ENCODE results near the gene DELE1.
A peak's percentile ranks its signal among the peaks of the same experiment; 100 is the strongest.

Gene DELE1

DNA sequence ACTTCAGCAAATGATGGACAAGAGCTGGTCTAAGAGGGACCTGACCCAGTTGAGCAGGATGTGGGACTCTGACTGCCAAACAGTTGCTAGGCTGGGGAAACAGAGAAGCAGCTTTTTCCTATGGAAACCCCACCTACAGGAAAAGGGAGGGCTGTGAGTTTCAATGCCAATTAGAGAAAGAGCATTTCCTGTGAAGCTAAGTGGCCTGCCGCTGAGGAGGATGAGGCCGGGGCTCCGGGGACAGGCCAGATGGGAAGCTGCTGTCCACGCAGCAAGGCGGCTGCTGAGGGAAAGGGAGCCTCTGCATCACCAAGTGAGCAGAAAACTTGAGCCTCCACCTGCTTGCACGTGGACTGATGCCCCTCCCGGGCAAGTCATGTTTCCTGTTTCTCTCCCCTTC is 34.4 kb downstream of the DELE1 start, which contains the start of gene PCDH12:
Gene PCDH12, minus strand, starts transcription at position 90 of the 400 bp plus-strand sequence. CDS start 351 bp downstream, outside the sequence.
- H3K4me3 ChIP-seq (ENCODE audit: low read depth, low read length): no peak within 1 kb of the TSS
- TF ChIP-seq, protein P1, sequence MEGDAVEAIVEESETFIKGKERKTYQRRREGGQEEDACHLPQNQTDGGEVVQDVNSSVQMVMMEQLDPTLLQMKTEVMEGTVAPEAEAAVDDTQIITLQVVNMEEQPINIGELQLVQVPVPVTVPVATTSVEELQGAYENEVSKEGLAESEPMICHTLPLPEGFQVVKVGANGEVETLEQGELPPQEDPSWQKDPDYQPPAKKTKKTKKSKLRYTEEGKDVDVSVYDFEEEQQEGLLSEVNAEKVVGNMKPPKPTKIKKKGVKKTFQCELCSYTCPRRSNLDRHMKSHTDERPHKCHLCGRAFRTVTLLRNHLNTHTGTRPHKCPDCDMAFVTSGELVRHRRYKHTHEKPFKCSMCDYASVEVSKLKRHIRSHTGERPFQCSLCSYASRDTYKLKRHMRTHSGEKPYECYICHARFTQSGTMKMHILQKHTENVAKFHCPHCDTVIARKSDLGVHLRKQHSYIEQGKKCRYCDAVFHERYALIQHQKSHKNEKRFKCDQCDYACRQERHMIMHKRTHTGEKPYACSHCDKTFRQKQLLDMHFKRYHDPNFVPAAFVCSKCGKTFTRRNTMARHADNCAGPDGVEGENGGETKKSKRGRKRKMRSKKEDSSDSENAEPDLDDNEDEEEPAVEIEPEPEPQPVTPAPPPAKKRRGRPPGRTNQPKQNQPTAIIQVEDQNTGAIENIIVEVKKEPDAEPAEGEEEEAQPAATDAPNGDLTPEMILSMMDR (IDR thresholded peaks at IDR 0.05; ENCODE audit: low read depth, low read length): no peak
- TF ChIP-seq MYC (IDR thresholded peaks at IDR 0.05; ENCODE audit: low read depth, low read length) (no peak), POLR2A (IDR thresholded peaks at IDR 0.05; ENCODE audit: extremely low read depth, insufficient read length) (no peak)
- TF ChIP-seq, protein P2, sequence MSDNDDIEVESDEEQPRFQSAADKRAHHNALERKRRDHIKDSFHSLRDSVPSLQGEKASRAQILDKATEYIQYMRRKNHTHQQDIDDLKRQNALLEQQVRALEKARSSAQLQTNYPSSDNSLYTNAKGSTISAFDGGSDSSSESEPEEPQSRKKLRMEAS (IDR thresholded peaks at IDR 0.05; ENCODE audit: low read depth, low read length): no peak
- DNase-seq (ENCODE audit: low read depth): peak; percentile 39

DNA sequence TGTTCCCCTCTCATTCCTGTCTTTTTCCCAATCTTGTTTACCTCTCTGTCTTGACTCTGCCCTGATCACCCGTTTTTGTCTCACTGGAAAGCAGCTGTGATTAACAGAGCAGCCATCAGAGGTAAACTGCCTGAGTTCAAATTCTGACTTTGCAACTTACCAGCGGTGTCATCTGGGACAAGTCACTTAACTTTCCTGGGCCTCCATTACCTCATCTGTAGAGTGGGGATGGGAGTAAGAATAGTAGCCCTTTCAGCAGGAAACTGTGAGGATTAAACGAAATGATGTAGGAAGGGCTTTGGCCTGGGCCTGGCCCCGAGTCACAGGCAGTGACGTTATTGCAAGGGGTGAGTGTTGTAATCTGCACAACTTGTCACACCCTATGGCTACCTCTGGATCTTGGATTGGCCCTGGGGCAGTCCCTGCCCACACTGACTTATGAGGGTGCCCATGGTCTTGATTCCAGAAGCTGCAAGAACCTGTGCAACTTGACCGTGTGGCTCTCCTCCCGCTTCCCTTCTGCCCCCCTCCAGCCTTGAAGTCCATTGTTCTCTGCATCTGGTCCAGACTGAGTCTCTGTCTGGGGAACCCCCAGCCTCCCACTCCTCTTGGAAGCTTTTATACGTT is 35.0 kb downstream of the DELE1 start:
- peak; percentile 45 for DNase-seq (ENCODE audit: low read depth)
- H3K4me3 ChIP-seq (ENCODE audit: low read depth, low read length): no peak overlapping the region
- TF ChIP-seq POLR2A (IDR thresholded peaks at IDR 0.05; ENCODE audit: extremely low read depth, insufficient read length): no peak

DNA sequence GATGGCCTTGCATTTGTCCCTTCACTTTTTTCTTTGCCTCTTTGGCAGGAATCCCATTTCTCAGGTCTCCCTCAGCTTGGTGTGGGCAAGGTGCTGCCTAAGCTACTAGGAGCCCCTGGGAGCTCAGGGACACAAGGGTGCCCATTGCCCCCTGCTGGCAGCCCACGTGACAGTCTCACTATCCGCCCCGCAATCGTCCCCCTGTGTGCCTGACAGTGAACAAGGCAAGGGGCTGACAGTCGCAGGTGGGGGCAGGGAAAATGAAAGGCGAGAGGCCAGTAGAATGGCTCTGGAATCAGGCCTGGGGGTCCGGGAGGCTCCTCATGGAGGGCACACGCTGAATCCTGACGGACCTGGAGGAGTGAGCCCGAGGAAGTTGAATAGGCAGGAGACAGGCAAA is 36.3 kb downstream of the DELE1 start:
- no peak overlapping the region for H3K4me3 ChIP-seq (ENCODE audit: low read depth, low read length)
- DNase-seq (ENCODE audit: low read depth): peak; percentile 48
- TF ChIP-seq, protein P2 (IDR thresholded peaks at IDR 0.05; ENCODE audit: low read depth, low read length): no peak
- TF ChIP-seq MYC (IDR thresholded peaks at IDR 0.05; ENCODE audit: low read depth, low read length) (no peak), POLR2A (IDR thresholded peaks at IDR 0.05; ENCODE audit: extremely low read depth, insufficient read length) (no peak)
- TF ChIP-seq, protein P1 (IDR thresholded peaks at IDR 0.05; ENCODE audit: low read depth, low read length): peak; percentile 27

DNA sequence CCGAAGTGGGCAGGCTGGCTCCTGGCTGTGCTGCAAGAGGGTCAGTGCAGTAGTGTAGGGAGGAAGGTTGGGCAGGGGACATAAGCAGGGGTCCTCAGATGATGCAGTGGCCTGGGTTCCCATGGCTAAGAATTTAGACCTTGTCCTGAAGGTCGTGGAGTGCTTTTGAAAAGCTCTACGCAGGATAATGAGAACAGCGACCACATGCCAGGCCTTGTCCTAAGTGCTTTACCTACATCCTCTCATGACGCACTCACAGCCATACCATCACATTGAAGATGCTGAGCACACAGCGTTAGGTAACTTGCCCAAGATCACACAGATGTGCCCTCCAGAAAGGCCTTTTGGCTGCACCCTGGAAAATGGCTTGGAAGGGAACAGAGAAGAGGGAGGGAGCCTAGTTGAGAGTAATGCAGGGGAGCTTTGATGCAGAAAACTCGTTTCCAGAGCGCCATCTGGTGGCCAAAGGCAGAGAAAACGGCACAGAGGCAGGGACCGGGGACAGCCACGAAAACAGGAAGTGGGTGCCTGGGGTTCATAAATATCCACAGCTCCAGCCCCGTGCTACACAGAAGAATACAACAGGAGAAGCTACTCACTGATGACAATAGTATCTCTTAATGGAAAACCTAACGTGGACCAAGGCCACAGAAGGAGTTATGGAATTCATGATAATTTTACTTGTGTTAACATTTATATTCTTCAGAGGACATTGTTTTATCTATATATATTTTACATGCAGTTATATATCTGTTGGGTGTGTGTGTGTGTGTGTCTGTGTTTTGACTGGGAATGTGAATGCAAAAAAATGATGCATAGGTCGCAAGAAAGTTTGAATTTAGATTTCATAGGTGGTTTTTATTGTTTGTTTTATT is 37.0 kb downstream of the DELE1 start:
- TF ChIP-seq, protein P1 (IDR thresholded peaks at IDR 0.05; ENCODE audit: low read depth, low read length): peak; percentile 75
- TF ChIP-seq, protein P2 (IDR thresholded peaks at IDR 0.05; ENCODE audit: low read depth, low read length): 0 out of 2 replicates have a peak, but pooled peaks have one; percentile 12
- TF ChIP-seq MYC (IDR thresholded peaks at IDR 0.05; ENCODE audit: low read depth, low read length) (no peak), POLR2A (IDR thresholded peaks at IDR 0.05; ENCODE audit: extremely low read depth, insufficient read length) (no peak)
- peak; percentile 91 for DNase-seq (ENCODE audit: low read depth)
- H3K4me3 ChIP-seq (ENCODE audit: low read depth, low read length): no peak overlapping the region

DNA sequence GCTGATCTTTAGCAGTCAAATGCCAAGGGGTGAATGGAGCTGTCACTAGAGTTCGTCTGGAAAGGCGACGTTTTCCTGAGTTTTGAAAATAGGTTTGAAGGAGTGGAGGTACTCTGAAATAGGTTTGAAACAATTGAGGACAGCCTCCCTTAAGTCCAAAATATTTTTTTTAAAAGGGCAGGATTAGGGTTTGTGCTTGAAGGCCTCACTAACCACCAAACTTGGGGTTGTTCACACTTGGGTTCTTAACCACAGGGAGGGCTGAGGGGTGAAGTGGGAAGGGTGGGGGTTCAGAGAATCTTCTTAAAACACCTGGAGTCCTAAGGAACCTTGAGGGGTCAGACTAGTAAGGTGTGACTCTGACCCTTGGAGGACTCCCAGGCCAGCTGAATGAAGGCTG is 37.8 kb downstream of the DELE1 start:
- TF ChIP-seq, protein P1 (IDR thresholded peaks at IDR 0.05; ENCODE audit: low read depth, low read length): no peak
- TF ChIP-seq POLR2A (IDR thresholded peaks at IDR 0.05; ENCODE audit: extremely low read depth, insufficient read length): no peak
- TF ChIP-seq, protein P2 (IDR thresholded peaks at IDR 0.05; ENCODE audit: low read depth, low read length): no peak
- TF ChIP-seq MYC (IDR thresholded peaks at IDR 0.05; ENCODE audit: low read depth, low read length): no peak
- DNase-seq (ENCODE audit: low read depth): no peak

DNA sequence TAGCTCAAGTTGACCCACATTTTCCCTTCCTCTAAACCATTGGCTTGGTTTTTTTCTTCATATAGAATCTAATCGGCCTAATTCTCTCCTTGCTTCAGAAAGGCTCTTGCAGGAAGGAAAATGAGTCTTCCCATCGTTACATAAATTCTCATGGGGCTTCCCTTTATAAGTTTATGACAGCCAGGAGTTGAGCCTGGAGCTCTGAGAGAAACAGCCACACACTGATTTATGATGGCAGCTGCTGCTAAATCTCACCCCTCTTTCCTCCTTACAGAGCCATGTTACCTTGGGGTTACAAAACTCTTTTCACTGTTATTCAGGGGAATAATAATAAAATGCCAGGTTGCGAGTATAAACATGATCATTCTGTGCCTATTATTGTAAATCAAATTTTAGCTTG is 40.0 kb downstream of the DELE1 start:
- H3K4me3 ChIP-seq (ENCODE audit: low read depth, low read length): no peak overlapping the region
- no peak for DNase-seq (ENCODE audit: low read depth)
- TF ChIP-seq, protein P1 (IDR thresholded peaks at IDR 0.05; ENCODE audit: low read depth, low read length): no peak
- no peak for TF ChIP-seq POLR2A (IDR thresholded peaks at IDR 0.05; ENCODE audit: extremely low read depth, insufficient read length)
- TF ChIP-seq, protein P2 (IDR thresholded peaks at IDR 0.05; ENCODE audit: low read depth, low read length): no peak
- TF ChIP-seq MYC (IDR thresholded peaks at IDR 0.05; ENCODE audit: low read depth, low read length): no peak

More for the DNA sequence above, 37.8 kb downstream of the DELE1 start:
- H3K4me3 ChIP-seq (ENCODE audit: low read depth, low read length): no peak overlapping the region

All from NB4 (cell line).